Gastroesophageal sphincter (tissue), 4 donors: ENCODE measurements around the gene ZSWIM5. TPM values are rescaled to one million over a fixed set of nuclear protein-coding genes. Genes with fewer than 3 reads are reported as not detected.
"Not testable (repeated sequence)": the region's sequence is repeated elsewhere in the genome, so short reads cannot be mapped to it uniquely, and the experiment has no call there.

Experiments used
- ATAC-seq: fragments of 150-250 bp; one replicate; pipeline ENCODE4 v1.9.1; 2016; ENCODE audit warnings: mild to moderate bottlenecking, moderate library complexity
- H3K27ac ChIP-seq, 4 donors: fragments of 200-600 bp; sonication (generic) in 3 of 4; 1 replicate in 3 of 4; 2 replicates in 1 of 4; pipeline ENCODE4 v1.5.1; 2016 to 2019
- H3K27me3 ChIP-seq: fragments of 200-600 bp; sonication (generic); one replicate; pipeline ENCODE4 v1.5.1; 2019
- H3K36me3 ChIP-seq, 2 donors: fragments of 200-600 bp; sonication (generic); one replicate each; pipeline ENCODE4 v1.5.1; 2019; ENCODE audit warnings: control low read depth in 1 of 2
- H3K4me1 ChIP-seq, 3 donors: fragments of 200-600 bp; sonication (generic); 1 replicate in 2 of 3; 2 replicates in 1 of 3; pipeline ENCODE4 v1.5.1; 2016 to 2019; ENCODE audit warnings: control low read depth in 2 of 3
- H3K4me3 ChIP-seq, 2 donors: fragments of 200-600 bp; sonication (generic); one replicate each; pipeline ENCODE4 v1.5.1; 2019; ENCODE audit warnings: mild to moderate bottlenecking in 1 of 2, moderate library complexity in 1 of 2
- H3K9me3 ChIP-seq, 3 donors: fragments of 200-600 bp; sonication (generic); one replicate each; pipeline ENCODE4 v1.5.1; 2017 to 2019; ENCODE audit warnings: control low read depth in 2 of 3
- CTCF ChIP-seq, 4 experiments: fragments of 200-600 bp in 2 of 4; fragments of 450-650 bp in 2 of 4; sonication (generic) in 1 of 4; IDR thresholded peaks; one replicate each; pipeline ENCODE4 v1.5.1; 2017 to 2019; ENCODE audit warnings: antibody characterized with exemption in 4 of 4, mild to moderate bottlenecking in 2 of 4, moderate library complexity in 2 of 4
- EP300 ChIP-seq: sonication (generic); formaldehyde crosslinking; IDR thresholded peaks from one replicate; pipeline ENCODE4 v1.6.1; 2017; ENCODE audit warnings: antibody characterized with exemption, mild to moderate bottlenecking
- POLR2A ChIP-seq, 2 donors: fragments of 450-650 bp; IDR thresholded peaks; one replicate each; pipeline ENCODE4 v1.6.1; 2017; ENCODE audit warnings: antibody characterized with exemption in 2 of 2, mild to moderate bottlenecking in 2 of 2, moderate library complexity in 1 of 2
- POLR2AphosphoS5 ChIP-seq: sonication (generic); formaldehyde crosslinking; IDR thresholded peaks from one replicate; pipeline ENCODE4 v1.6.1; 2017; ENCODE audit warnings: antibody characterized with exemption
- WGBS, 2 donors: methylation state at CpG; one replicate each; pipeline ENCODE4 v1.1.5; 2018; ENCODE audit warnings: low coverage in 1 of 2; 5-methylcytosine and 5-hydroxymethylcytosine counted together
- total RNA-seq, 4 donors: library from RNA; depleted of rRNA; stranded (reverse); fragments of >200 nt; gene quantifications; one replicate each; pipeline ENCODE4 v1.1.0, GENCODE V29; 2016

Gene ZSWIM5
- total RNA-seq, 4 donors from 2014 or later = 3.3 to 8.1 (median 5.8) TPM

- 89 to 93% methylated on average over 1 of the region's 1 CpG for WGBS, 2 donors
- Histone ChIP-seq H3K4me1 (no peaks in the 10 kb centered on the region), H3K36me3 (no peaks in the 10 kb centered on the region), H3K27me3 (no peaks in the 10 kb centered on the region), H3K9me3 (peaks cover 0 to 12% (median 0%) of the 10 kb centered on the region in 3 donors), H3K27ac (no peak overlapping the region), H3K4me3 (no peak overlapping the region)
- no peak for TF ChIP-seq POLR2A (IDR thresholded peaks at IDR 0.05)
- no peak for TF ChIP-seq EP300
- no peak for TF ChIP-seq POLR2AphosphoS5
- no peak for TF ChIP-seq CTCF (IDR thresholded peaks at IDR 0.05)
- no peak for ATAC-seq
Observed at GRCh38 chr1:45177452-45177851, 29.0 kb downstream of the ZSWIM5 start.

- TF ChIP-seq POLR2AphosphoS5 (no peak), CTCF (IDR thresholded peaks at IDR 0.05) (no peak), POLR2A (IDR thresholded peaks at IDR 0.05) (no peak), EP300 (no peak)
- WGBS, 2 donors = 100% methylated on average over 1 to 3 of the region's 3 CpGs
- no peaks in the 10 kb centered on the region for H3K27me3 ChIP-seq
- no peak overlapping the region for H3K4me3 ChIP-seq
- no peaks in the 10 kb centered on the region for H3K9me3 ChIP-seq
- no peak overlapping the region for H3K27ac ChIP-seq
- H3K4me1 ChIP-seq = no peaks in the 10 kb centered on the region
- no peaks in the 10 kb centered on the region for H3K36me3 ChIP-seq
- no peak for ATAC-seq
Observed at GRCh38 chr1:45172764-45173163, 33.6 kb downstream of the ZSWIM5 start.

- TF ChIP-seq POLR2A (IDR thresholded peaks at IDR 0.05) = no peak
- H3K36me3 ChIP-seq = no peaks in the 10 kb centered on the region
- no peak overlapping the region for H3K27ac ChIP-seq
- no peaks in the 10 kb centered on the region for H3K4me1 ChIP-seq
- H3K4me3 ChIP-seq = no peak overlapping the region
- ATAC-seq = no peak
- H3K9me3 ChIP-seq = no peaks in the 10 kb centered on the region
- no peaks in the 10 kb centered on the region for H3K27me3 ChIP-seq
- WGBS, 2 donors = 81 to 91% methylated on average over 7 of the region's 7 CpGs
Observed at GRCh38 chr1:45172005-45172404, 34.4 kb downstream of the ZSWIM5 start.

GRCh38 chr1:45171575-45171974 lies 34.8 kb downstream of the ZSWIM5 start:
- H3K36me3 ChIP-seq = no peaks in the 10 kb centered on the region
- WGBS, 2 donors = 89 to 95% methylated on average over 1 of the region's 1 CpG

GRCh38 chr1:45170151-45170742 lies 36.2 kb downstream of the ZSWIM5 start:
- H3K36me3 ChIP-seq = no peaks in the 10 kb centered on the region
- no peaks in the 10 kb centered on the region for H3K4me1 ChIP-seq
- H3K9me3 ChIP-seq = no peaks in the 10 kb centered on the region
- TF ChIP-seq CTCF (IDR thresholded peaks at IDR 0.05) = no peak
- no peak for TF ChIP-seq POLR2A (IDR thresholded peaks at IDR 0.05)
- no peak for TF ChIP-seq EP300
- no peak for TF ChIP-seq POLR2AphosphoS5
- no peak for ATAC-seq
- WGBS, 2 donors = 78 to 89% methylated on average over 3 to 4 of the region's 4 CpGs
- no peak overlapping the region for H3K27ac ChIP-seq
- no peak overlapping the region for H3K4me3 ChIP-seq
- H3K27me3 ChIP-seq = no peaks in the 10 kb centered on the region

More at GRCh38 chr1:45171575-45171974, 34.8 kb downstream of the ZSWIM5 start:
- TF ChIP-seq CTCF (IDR thresholded peaks at IDR 0.05) (no peak), EP300 (no peak), POLR2AphosphoS5 (no peak), POLR2A (IDR thresholded peaks at IDR 0.05) (no peak)
- H3K4me3 ChIP-seq = no peak overlapping the region
- H3K9me3 ChIP-seq = no peaks in the 10 kb centered on the region
- H3K27me3 ChIP-seq = no peaks in the 10 kb centered on the region
- no peaks in the 10 kb centered on the region for H3K4me1 ChIP-seq
- H3K27ac ChIP-seq = no peak overlapping the region
- no peak for ATAC-seq

- H3K36me3 ChIP-seq, H3K9me3 ChIP-seq, H3K4me1 ChIP-seq, H3K27me3 ChIP-seq, H3K4me3 ChIP-seq, H3K27ac ChIP-seq, ATAC-seq: not testable (repeated sequence)
- WGBS, 2 donors = 90 to 95% methylated on average over 4 of the region's 6 CpGs
Observed at GRCh38 chr1:45167947-45168346, 38.5 kb downstream of the ZSWIM5 start.

- not testable (repeated sequence) for H3K4me3 ChIP-seq, H3K27me3 ChIP-seq, H3K36me3 ChIP-seq, ATAC-seq, H3K9me3 ChIP-seq, H3K4me1 ChIP-seq, H3K27ac ChIP-seq
- whole genome bisulfite sequencing, 2 donors = 86 to 100% methylated on average over 1 to 2 of the region's 2 CpGs
Observed at GRCh38 chr1:45164307-45164706, 42.1 kb downstream of the ZSWIM5 start.

GRCh38 chr1:45163111-45163510 lies 43.3 kb downstream of the ZSWIM5 start:
- H3K9me3 ChIP-seq = not testable (repeated sequence)
- WGBS, 2 donors = 80 to 91% methylated on average over 2 to 3 of the region's 3 CpGs

More at GRCh38 chr1:45163111-45163510, 43.3 kb downstream of the ZSWIM5 start:
- not testable (repeated sequence) for H3K27me3 ChIP-seq, H3K27ac ChIP-seq, H3K4me1 ChIP-seq, H3K4me3 ChIP-seq, H3K36me3 ChIP-seq, ATAC-seq
